ENCODE measurements around the gene TMEM181. TPM values are rescaled to one million over a fixed set of nuclear protein-coding genes. Genes with fewer than 3 reads are reported as not detected.
"Not testable (repeated sequence)": the region's sequence is repeated elsewhere in the genome, so short reads cannot be mapped to it uniquely, and the experiment has no call there.

TMEM181 gene
- total RNA-seq, 1 donor from 2014 or later, result 16.9 TPM

DNA sequence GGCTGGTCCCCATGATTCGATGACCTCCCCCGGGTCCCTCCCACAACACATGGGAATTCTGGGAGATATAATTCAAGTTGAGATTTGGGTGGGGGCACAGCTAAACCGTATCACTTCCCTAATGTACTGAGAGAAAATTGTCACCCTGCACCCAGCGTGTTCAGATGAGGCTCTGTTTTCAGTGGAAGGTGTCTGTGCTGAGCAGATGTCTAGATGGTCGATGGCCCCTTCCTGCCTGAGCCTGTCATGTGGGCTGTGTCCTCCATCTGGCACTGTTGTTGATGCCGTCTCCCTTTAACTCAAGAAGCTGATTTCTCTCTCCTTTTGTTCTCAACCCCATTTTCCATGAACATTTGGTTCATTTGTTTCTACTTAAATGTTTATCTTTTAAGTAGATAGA lies 37.0 kb downstream of the TMEM181 start:
- peaks cover 55% of the 10 kb centered on the region for H3K36me3 Mint-ChIP-seq (ENCODE audit: low read depth)
- no peak for DNase-seq (ENCODE audit: low spot score)
- H3K27me3 Mint-ChIP-seq (ENCODE audit: low read depth), result no peaks in the 10 kb centered on the region
- no peaks in the 10 kb centered on the region for H3K9me3 Mint-ChIP-seq
- intact Hi-C loops (cut with micrococcal nuclease), result no loop called here
- peaks cover 3% of the 10 kb centered on the region for H3K4me1 Mint-ChIP-seq (ENCODE audit: low read depth)
- no peak overlapping the region for H3K4me3 Mint-ChIP-seq (ENCODE audit: low read depth)
- no peak overlapping the region for H3K27ac Mint-ChIP-seq

DNA sequence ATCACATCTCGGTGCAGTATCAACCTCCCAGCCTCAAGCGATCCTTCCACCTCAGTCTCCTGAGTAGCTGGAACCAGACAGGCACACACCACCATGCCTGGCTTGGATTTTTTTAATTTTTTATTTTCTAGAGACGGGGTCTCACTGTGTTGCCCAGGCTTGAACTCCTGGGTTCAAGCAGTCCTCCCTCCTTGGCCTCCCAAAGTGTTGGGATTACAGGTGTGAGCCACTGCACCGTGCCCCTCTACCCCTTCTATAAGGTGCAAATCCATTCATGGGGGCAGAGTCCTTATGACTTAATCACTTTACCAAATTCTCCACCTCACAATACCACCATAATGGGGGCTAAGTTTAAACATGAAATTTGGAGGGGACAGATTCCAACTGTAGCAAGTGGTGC lies 37.7 kb downstream of the TMEM181 start:
- H3K36me3 Mint-ChIP-seq (ENCODE audit: low read depth), result peaks cover 58% of the 10 kb centered on the region
- H3K4me1 Mint-ChIP-seq (ENCODE audit: low read depth), result peaks cover 3% of the 10 kb centered on the region
- H3K4me3 Mint-ChIP-seq (ENCODE audit: low read depth), result no peak overlapping the region
- no peaks in the 10 kb centered on the region for H3K9me3 Mint-ChIP-seq
- H3K27me3 Mint-ChIP-seq (ENCODE audit: low read depth), result no peaks in the 10 kb centered on the region
- H3K27ac Mint-ChIP-seq, result no peak overlapping the region
- intact Hi-C loops (cut with micrococcal nuclease), result no loop called here
- no peak for DNase-seq (ENCODE audit: low spot score)

DNA sequence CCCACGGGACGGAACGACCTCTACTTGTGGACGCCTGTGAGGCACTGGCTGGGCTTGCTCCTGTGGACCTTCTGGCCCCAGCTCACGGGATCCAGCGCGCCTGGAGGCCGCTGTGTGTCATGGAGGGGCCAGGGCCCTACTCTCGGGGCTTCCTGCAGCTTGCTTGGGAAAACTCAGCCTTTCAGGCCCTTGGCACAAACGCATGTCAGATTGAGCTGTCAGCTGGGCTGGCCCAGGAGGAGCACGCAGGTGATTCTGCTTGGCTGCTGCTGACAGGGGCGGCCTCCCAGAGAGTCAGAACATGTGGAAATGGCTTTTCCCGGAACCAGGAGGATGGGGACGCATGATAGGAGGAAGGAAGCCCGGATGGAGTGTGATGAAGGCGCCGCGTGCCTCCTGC lies 39.7 kb downstream of the TMEM181 start:
- peaks cover 58% of the 10 kb centered on the region for H3K36me3 Mint-ChIP-seq (ENCODE audit: low read depth)
- intact Hi-C loops (cut with micrococcal nuclease), result no loop called here
- peaks cover 6% of the 10 kb centered on the region for H3K4me1 Mint-ChIP-seq (ENCODE audit: low read depth)
- H3K27me3 Mint-ChIP-seq (ENCODE audit: low read depth), result no peaks in the 10 kb centered on the region
- no peak for DNase-seq (ENCODE audit: low spot score)
- H3K27ac Mint-ChIP-seq, result no peak overlapping the region
- H3K4me3 Mint-ChIP-seq (ENCODE audit: low read depth), result no peak overlapping the region
- H3K9me3 Mint-ChIP-seq, result no peaks in the 10 kb centered on the region

DNA sequence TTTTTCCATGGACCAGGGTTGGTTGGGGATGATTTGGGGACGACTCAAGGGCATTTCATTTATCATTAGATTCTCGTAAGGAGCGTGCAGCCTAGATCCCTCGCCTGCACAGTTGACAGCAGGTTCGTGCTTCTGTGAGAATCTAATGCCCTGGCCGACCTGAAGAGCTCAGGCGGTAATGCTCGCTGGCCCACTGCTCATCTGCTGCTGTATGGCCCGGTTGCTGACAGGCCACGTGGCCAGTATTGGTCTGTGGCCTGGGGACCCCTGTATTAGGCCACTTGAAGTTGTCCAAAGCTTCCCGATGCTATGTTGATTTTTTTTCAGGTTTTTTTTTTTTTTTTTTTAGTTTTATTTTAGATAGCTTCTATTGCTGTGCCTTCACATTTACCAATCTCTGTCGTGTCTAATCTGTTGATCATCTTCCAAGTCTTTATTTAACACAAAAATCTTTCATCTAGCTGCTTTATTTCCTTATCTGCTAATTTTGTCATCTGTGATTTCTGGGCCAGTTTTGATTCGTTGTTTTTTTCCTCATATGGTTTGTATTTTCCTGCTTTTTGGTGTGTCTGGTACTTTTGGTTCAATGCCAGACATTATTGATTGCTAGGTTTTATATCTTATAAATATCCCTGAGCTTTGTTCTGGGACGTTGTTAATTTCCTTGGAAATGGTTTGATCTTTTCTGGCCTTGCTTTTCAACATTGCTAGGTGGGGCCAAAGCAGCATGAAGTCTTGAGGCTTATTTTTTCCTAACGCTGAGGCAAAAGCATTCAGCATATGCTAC lies 43.6 kb downstream of the TMEM181 start:
- H3K27ac Mint-ChIP-seq, result no peak overlapping the region

DNA sequence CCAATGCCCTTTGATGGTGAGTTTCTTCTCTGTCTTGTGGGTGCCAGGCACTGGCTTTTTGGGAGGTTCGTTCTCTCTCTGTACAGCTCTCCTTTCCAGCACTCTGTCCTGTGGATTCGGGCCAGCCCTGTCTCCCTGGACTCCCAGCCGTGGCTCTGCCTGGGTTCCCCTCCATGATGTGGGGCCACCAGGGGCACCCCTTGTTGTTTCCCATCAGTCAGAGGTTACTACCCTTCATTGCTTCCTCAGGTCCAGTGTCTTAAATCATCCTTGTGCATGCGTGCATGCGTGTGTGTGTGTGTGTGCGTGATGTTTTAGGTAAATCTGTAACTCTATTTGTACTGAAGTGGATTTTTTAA lies 44.1 kb downstream of the TMEM181 start:
- no peak overlapping the region for H3K4me3 Mint-ChIP-seq (ENCODE audit: low read depth)
- no peaks in the 10 kb centered on the region for H3K27me3 Mint-ChIP-seq (ENCODE audit: low read depth)
- DNase-seq (ENCODE audit: low spot score), result no peak
- H3K9me3 Mint-ChIP-seq, result no peaks in the 10 kb centered on the region
- intact Hi-C loops (cut with micrococcal nuclease), result no loop called here
- H3K36me3 Mint-ChIP-seq (ENCODE audit: low read depth), result peaks cover 58% of the 10 kb centered on the region
- H3K4me1 Mint-ChIP-seq (ENCODE audit: low read depth), result peaks cover 7% of the 10 kb centered on the region
- no peak overlapping the region for H3K27ac Mint-ChIP-seq

More for the DNA sequence above, 43.6 kb downstream of the TMEM181 start:
- H3K27me3 Mint-ChIP-seq (ENCODE audit: low read depth), result no peaks in the 10 kb centered on the region
- peaks cover 56% of the 10 kb centered on the region for H3K36me3 Mint-ChIP-seq (ENCODE audit: low read depth)
- H3K4me1 Mint-ChIP-seq (ENCODE audit: low read depth), result peaks cover 7% of the 10 kb centered on the region
- no peak for DNase-seq (ENCODE audit: low spot score)
- intact Hi-C loops (cut with micrococcal nuclease), result no loop called here
- H3K9me3 Mint-ChIP-seq, result no peaks in the 10 kb centered on the region
- H3K4me3 Mint-ChIP-seq (ENCODE audit: low read depth), result no peak overlapping the region

DNA sequence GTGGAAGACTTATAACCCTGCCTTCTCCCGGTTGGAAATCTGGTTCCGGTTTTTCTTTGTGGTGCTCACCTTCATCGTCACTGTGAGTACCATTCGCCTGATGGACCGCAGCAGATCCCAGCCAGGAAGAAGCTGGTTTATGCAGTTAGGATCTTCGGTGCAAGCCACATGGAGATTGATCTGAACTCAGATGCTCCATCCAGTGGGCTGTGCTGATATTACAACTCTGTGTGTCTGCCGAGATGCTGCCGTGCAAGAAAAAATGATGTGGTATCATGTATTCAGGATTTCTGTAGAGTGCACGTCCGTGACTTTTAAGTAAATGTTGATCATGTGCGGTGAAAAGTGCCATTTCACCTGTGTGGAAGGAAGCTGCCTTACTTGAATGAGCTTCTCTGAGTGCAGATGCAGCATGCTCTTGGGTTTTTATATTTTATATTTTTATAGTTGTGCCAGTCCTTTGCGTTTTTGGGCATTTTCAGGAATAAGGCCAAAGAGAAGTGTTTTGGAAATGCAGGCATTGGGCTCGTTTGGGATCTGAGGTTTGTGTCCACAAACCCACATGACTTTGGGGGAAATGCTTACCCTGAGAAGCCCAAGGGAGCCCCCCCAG lies 45.5 kb downstream of the TMEM181 start:
- Mint-ChIP-seq H3K36me3 (ENCODE audit: low read depth) (peaks cover 64% of the 10 kb centered on the region), H3K9me3 (no peaks in the 10 kb centered on the region), H3K27me3 (ENCODE audit: low read depth) (no peaks in the 10 kb centered on the region), H3K4me1 (ENCODE audit: low read depth) (peaks cover 7% of the 10 kb centered on the region), H3K4me3 (ENCODE audit: low read depth) (no peak overlapping the region), H3K27ac (peak overlapping the region; percentile 28)
- DNase-seq (ENCODE audit: low spot score), result peak; percentile 32
- intact Hi-C loops (cut with micrococcal nuclease), result loop anchor here (1.0 kb wide), 1 partner anchor 384 kb away; no protein-coding TSS in a partner anchor

DNA sequence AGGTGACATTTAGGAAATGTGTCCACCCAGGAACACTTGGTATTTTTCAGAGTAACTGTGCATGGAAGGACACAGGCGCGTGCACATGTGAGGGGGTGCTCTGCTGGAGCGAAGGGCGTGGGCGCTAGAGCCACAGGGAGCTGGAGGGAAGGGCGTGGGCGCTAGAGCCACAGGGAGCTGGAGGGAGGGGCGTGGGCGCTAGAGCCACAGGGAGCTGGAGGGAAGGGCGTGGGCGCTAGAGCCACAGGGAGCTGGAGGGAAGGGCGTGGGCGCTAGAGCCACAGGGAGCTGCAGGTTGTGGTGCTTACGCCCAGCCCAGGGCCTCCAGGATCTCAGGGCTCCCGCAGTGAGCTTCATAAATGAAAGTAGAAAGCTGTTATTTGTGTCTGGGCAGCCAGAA lies 46.1 kb downstream of the TMEM181 start:
- H3K36me3 Mint-ChIP-seq (ENCODE audit: low read depth), result peaks cover 69% of the 10 kb centered on the region
- H3K4me1 Mint-ChIP-seq (ENCODE audit: low read depth); intact Hi-C loops (cut with micrococcal nuclease): not testable (repeated sequence)

DNA sequence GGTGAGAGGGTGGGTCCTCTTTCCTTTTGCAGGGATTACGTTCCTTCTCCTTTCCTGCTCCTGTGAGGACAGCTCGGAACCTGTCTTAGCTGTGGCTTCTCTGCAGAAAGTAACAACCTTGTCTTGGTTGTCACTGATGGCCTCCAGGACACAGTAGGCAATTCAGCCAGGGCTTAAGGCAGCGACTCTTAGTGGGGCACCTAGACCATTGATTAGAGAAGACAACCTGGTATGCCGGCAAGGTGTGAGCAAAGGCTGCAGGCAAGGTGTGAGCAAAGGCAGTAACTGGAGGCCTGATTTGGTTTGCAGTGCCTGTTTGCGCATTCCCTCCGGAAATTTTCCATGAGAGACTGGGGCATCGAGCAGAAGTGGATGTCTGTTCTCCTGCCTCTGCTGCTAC lies 47.0 kb downstream of the TMEM181 start:
- no peak for DNase-seq (ENCODE audit: low spot score)
- intact Hi-C loops (cut with micrococcal nuclease), result no loop called here
- Mint-ChIP-seq H3K4me3 (ENCODE audit: low read depth) (no peak overlapping the region), H3K27ac (peak overlapping the region; percentile 28), H3K9me3 (no peaks in the 10 kb centered on the region), H3K36me3 (ENCODE audit: low read depth) (peaks cover 73% of the 10 kb centered on the region), H3K27me3 (ENCODE audit: low read depth) (no peaks in the 10 kb centered on the region), H3K4me1 (ENCODE audit: low read depth) (peaks cover 7% of the 10 kb centered on the region)

More for the DNA sequence above, 46.1 kb downstream of the TMEM181 start:
- not testable (repeated sequence) for H3K27me3 Mint-ChIP-seq (ENCODE audit: low read depth); DNase-seq (ENCODE audit: low spot score); H3K4me3 Mint-ChIP-seq (ENCODE audit: low read depth); H3K9me3 Mint-ChIP-seq
- peak overlapping the region; percentile 46 for H3K27ac Mint-ChIP-seq

DNA sequence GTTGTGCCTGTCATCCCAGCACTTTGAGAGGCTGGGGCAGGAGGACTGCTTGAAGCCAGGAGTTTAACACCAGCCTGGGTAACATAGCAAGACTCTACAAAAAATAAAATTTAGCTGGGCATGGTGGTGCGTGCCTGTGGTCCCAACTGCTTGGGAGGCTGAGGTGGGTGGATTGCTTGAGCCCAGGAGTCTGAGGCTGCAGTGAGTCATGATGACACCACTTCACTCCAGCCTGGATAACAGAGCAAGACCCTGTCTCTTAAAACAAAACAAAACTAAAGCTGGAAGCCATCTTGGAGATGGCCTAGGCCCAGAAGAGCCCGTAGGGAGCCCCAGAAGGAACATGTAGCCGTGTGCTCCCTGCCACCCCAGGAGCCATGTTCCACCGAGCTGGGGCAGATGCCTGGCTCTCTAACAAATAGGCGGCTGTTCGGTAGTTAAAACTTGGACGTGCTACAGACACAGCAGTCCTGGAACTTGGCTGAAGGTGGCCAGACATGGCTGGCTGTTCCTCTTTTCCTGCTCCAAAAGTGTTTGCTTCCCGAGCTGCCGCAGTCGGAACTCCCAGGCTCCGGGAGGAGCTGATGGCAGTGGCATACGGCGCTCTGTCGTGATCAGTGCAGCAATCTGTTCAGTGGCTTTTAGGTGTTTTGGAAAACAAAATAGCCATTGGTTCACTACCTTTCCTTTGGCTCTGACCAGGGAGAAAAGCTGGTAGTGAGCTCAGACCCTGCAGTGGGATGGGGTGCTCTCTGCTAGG lies 47.7 kb downstream of the TMEM181 start:
- no peaks in the 10 kb centered on the region for H3K9me3 Mint-ChIP-seq
- H3K27ac Mint-ChIP-seq, result no peak overlapping the region
- H3K4me3 Mint-ChIP-seq (ENCODE audit: low read depth), result no peak overlapping the region
- H3K4me1 Mint-ChIP-seq (ENCODE audit: low read depth), result peaks cover 7% of the 10 kb centered on the region
- no peaks in the 10 kb centered on the region for H3K27me3 Mint-ChIP-seq (ENCODE audit: low read depth)
- H3K36me3 Mint-ChIP-seq (ENCODE audit: low read depth), result peaks cover 75% of the 10 kb centered on the region
- intact Hi-C loops (cut with micrococcal nuclease), result no loop called here
- no peak for DNase-seq (ENCODE audit: low spot score)

DNA sequence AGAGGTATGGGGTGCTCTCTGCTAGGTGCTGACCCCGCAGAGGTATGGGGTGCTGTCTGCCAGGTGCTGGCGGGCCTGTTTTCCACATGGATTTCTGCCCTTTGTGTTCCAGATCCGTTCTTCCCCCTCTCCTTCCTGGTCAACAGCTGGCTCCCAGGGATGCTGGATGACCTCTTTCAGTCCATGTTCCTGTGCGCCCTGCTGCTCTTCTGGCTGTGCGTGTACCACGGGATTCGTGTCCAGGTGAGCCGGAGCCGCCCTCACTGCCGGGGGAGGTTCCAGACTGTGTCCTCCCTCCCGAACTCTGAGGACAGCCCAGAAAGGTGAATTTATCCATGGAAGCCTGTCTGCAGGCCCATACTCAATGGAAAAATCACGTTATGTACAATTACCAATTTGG lies 48.3 kb downstream of the TMEM181 start:
- Mint-ChIP-seq H3K27me3 (ENCODE audit: low read depth) (no peaks in the 10 kb centered on the region), H3K4me3 (ENCODE audit: low read depth) (no peak overlapping the region), H3K4me1 (ENCODE audit: low read depth) (peaks cover 7% of the 10 kb centered on the region), H3K27ac (no peak overlapping the region), H3K36me3 (ENCODE audit: low read depth) (peaks cover 77% of the 10 kb centered on the region), H3K9me3 (no peaks in the 10 kb centered on the region)
- no peak for DNase-seq (ENCODE audit: low spot score)
- intact Hi-C loops (cut with micrococcal nuclease), result no loop called here

DNA sequence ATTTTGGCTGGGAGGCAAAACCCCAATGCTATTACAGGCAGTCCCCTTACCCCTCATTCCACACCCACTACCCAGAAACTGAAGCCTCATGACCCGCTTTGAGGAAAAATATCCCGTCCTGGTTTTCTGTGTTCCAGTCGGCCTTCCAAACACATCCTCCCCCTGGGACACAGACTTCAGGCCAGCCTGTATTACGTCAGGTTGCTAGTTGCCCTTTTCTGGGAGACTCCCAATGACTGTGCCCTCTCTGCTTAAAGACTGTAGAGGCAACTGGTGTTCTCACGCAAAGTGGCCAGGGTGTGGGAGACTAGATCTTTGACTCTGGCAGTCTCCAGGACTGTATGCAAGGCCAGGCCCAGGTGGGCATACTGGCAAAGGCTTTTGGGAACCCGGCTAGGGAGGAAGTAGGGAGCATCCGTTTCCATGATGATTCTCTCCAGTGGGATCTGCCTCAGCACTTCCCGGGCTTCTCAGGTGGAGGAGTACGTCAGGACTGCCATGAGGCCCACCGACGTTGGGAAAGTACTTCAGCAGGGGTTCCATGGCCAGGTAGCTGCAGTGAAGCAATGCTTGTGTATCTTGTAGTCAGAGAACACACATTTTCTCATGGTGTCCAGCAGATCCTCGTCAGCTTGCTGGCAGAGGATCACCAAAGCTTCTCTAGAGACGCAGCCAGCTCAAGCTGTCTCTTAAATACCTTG lies 49.7 kb downstream of the TMEM181 start:
- Mint-ChIP-seq H3K4me1 (ENCODE audit: low read depth) (peaks cover 4% of the 10 kb centered on the region), H3K9me3 (peaks cover 1% of the 10 kb centered on the region), H3K36me3 (ENCODE audit: low read depth) (peaks cover 77% of the 10 kb centered on the region), H3K4me3 (ENCODE audit: low read depth) (no peak overlapping the region), H3K27ac (no peak overlapping the region), H3K27me3 (ENCODE audit: low read depth) (no peaks in the 10 kb centered on the region)
- intact Hi-C loops (cut with micrococcal nuclease), result no loop called here
- DNase-seq (ENCODE audit: low spot score), result no peak

DNA sequence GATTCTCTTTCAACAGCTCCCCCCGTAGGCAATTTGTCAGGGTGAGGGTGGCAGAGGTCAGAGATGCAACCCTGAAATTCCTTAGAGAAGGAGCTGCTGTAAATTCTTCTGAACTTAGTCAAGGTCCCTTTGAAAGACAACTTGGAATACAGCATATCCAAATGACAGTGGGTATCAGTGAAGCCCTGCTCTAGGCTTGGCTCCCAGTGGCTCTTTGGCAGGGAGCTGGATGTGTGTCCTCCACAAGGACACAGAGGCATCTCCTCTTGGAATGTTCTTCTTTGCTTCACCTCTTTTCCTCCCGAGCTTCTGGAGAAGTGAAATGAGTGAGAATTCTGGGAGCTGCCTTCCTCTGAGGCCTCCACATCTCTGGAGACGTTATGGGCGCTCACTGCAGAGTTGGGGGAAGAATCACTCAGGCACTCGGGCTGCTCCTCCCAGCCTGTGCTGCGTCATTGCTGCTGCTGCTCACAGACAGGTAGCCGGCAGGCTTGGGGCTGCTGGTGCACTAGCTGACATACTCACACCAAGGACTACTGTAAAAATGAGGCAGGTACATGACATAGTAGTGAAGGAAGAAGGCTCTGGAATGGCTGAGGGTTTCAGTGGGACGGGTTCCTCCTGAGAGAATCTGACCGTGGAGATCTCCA lies 50.6 kb downstream of the TMEM181 start:
- Mint-ChIP-seq H3K27ac (no peak overlapping the region), H3K36me3 (ENCODE audit: low read depth) (peaks cover 77% of the 10 kb centered on the region), H3K9me3 (peaks cover 10% of the 10 kb centered on the region), H3K4me1 (ENCODE audit: low read depth) (peaks cover 2% of the 10 kb centered on the region), H3K4me3 (ENCODE audit: low read depth) (no peak overlapping the region), H3K27me3 (ENCODE audit: low read depth) (no peaks in the 10 kb centered on the region)
- intact Hi-C loops (cut with micrococcal nuclease), result no loop called here
- DNase-seq (ENCODE audit: low spot score), result no peak
